ENCODE data around the gene SCRN3.

DNA sequence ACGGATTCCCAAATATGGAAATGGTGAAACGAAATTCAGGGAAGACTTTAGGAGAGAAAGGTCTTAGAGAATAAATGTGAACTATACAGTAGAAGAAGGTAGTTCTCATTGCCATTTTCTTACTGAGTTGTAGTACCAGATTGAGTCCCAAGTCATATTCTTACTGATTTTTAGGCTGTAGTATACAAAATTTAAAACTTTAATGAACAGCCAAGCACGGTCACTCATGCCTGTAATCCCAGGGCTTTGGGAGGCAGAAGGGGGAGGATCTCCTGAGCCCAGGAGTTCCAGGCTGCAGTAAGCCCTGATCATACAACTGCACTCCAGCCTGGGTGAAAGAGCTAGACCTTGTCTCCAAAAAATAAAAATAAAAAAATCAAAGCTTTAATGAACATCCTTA, 2.2 kb downstream of the SCRN3 start:
- TF ChIP-seq CTCF (optimal IDR thresholded peaks at IDR 0.05 in 1 of 3, IDR thresholded peaks at IDR 0.05 in 1 of 3, conservative IDR thresholded peaks at IDR 0.05 in 1 of 3; ENCODE audit: extremely low read depth in 1 of 3, insufficient read depth in 2 of 3, low read length in 3 of 3) (no peak), EZH2 (IDR thresholded peaks at IDR 0.05; ENCODE audit: low read length) (no peak)
